Esophagus squamous epithelium (tissue), 5 donors: ENCODE measurements around the gene SNX9. TPM values are rescaled to one million over a fixed set of nuclear protein-coding genes. Genes with fewer than 3 reads are reported as not detected.

Source experiments
- DNase-seq: peaks from one replicate; lab custom pipeline; 2025; lab: John Stamatoyannopoulos, UW
- H3K27ac ChIP-seq, 4 donors: fragments of 200-600 bp; sonication (generic); one replicate each; pipeline ENCODE4 v1.5.1; 2016 to 2019; ENCODE audit warnings: mild to moderate bottlenecking in 1 of 4
- H3K27me3 ChIP-seq, 4 donors: fragments of 200-600 bp; sonication (generic); 1 replicate in 3 of 4; 2 replicates in 1 of 4; pipeline versions ENCODE4 v1.5.1 to v1.6.0; 2017 to 2021; ENCODE audit warnings: antibody characterized with exemption in 1 of 4
- H3K36me3 ChIP-seq, 3 donors: fragments of 200-600 bp; sonication (generic); one replicate each; pipeline ENCODE4 v1.5.1; 2016 to 2019
- H3K4me1 ChIP-seq, 3 donors: fragments of 200-600 bp; sonication (generic); one replicate each; pipeline ENCODE4 v1.5.1; 2017 to 2019
- H3K4me3 ChIP-seq, 4 donors: fragments of 200-600 bp; sonication (generic); 1 replicate in 3 of 4; 2 replicates in 1 of 4; pipeline ENCODE4 v1.5.1; 2016 to 2019; ENCODE audit warnings: mild to moderate bottlenecking in 2 of 4, moderate library complexity in 1 of 4
- H3K9me3 ChIP-seq, 3 donors: fragments of 200-600 bp; sonication (generic); one replicate each; pipeline ENCODE4 v1.5.1; 2016 to 2019
- POLR2A ChIP-seq, 4 donors: fragments of 450-650 bp; IDR thresholded peaks; one replicate each; pipeline ENCODE4 v1.6.1; 2017; ENCODE audit warnings: antibody characterized with exemption in 4 of 4, mild to moderate bottlenecking in 4 of 4, moderate library complexity in 3 of 4
- WGBS, 2 donors: methylation state at CpG; one replicate each; pipeline ENCODE4 v1.1.5; 2018; 5-methylcytosine and 5-hydroxymethylcytosine counted together
- intact Hi-C: fragments of 100-400 bp; cut with DNase I; formaldehyde crosslinking; loops from one replicate; pipeline ENCODE4 v1.15.0; 2022
- total RNA-seq, 4 donors: library from RNA; depleted of rRNA; stranded (reverse); fragments of >200 nt; gene quantifications; one replicate each; pipeline ENCODE4 v1.1.0, GENCODE V29; 2016
- TF ChIP-seq, protein P1 (sequence below), 6 experiments: fragments of 450-650 bp in 4 of 6; fragments of 200-600 bp in 2 of 6; sonication (generic) in 2 of 6; IDR thresholded peaks; one replicate each; pipeline ENCODE4 v1.5.1; 2016 to 2019; ENCODE audit warnings: antibody characterized with exemption in 6 of 6, mild to moderate bottlenecking in 4 of 6, moderate library complexity in 4 of 6
- donor health status: DM: yes; HTN: yes; CAD: no.

The SNX9 gene
- total RNA-seq, 4 donors from 2014 or later = 19.9 to 39.9 (median 33.5) TPM

DNA sequence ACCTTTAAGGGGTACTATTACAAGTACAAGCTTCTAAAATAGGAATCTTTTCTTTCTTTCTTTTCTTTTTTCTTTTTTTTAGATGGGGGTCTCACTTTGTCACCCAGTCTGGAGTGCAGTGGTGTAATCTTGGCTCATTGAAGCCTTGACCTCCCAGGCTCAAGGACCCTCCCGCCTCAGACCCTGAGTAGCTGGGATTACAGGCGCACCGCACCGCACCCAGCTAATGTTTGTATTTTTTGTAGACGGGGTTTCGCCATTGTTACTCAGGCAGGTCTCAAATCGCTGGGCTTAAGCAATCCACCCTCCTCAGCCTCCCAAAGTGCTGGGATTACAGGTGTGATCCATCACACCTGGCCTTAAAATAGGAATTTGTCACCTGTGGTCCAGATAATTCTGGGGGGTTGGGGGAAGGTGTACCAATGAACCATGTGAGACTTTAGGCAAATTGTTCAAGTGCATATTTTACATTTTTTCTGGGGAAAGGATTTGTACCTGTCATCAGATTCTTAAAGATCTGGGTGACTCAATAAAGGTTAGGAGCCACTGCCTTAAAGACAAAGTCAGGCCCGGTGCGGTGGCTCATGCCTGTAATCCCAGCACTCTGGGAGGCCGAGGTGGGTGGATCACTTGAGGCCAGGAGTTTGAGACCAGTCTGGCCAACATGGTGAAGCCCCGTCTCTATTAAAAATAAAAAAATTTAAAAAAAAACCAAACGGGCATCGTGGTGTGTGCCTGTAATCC lies 139.0 kb downstream of the SNX9 start:
- DNase-seq = no peak
- H3K4me3 ChIP-seq = no peak overlapping the region
- WGBS, 2 donors = 49 to 68% methylated on average over 13 of the region's 13 CpGs
- H3K36me3 ChIP-seq = no peaks in the 10 kb centered on the region
- peaks cover 0 to 28% (median 0%) of the 10 kb centered on the region in 3 donors for H3K4me1 ChIP-seq
- peaks cover 0 to 28% (median 15%) of the 10 kb centered on the region in 3 donors for H3K9me3 ChIP-seq
- no peak for TF ChIP-seq POLR2A (IDR thresholded peaks at IDR 0.05)
- TF ChIP-seq, protein P1, sequence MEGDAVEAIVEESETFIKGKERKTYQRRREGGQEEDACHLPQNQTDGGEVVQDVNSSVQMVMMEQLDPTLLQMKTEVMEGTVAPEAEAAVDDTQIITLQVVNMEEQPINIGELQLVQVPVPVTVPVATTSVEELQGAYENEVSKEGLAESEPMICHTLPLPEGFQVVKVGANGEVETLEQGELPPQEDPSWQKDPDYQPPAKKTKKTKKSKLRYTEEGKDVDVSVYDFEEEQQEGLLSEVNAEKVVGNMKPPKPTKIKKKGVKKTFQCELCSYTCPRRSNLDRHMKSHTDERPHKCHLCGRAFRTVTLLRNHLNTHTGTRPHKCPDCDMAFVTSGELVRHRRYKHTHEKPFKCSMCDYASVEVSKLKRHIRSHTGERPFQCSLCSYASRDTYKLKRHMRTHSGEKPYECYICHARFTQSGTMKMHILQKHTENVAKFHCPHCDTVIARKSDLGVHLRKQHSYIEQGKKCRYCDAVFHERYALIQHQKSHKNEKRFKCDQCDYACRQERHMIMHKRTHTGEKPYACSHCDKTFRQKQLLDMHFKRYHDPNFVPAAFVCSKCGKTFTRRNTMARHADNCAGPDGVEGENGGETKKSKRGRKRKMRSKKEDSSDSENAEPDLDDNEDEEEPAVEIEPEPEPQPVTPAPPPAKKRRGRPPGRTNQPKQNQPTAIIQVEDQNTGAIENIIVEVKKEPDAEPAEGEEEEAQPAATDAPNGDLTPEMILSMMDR (IDR thresholded peaks at IDR 0.05) = no peak
- no peaks in the 10 kb centered on the region for H3K27me3 ChIP-seq
- H3K27ac ChIP-seq = no peak overlapping the region
- intact Hi-C loops = no loop called here

DNA sequence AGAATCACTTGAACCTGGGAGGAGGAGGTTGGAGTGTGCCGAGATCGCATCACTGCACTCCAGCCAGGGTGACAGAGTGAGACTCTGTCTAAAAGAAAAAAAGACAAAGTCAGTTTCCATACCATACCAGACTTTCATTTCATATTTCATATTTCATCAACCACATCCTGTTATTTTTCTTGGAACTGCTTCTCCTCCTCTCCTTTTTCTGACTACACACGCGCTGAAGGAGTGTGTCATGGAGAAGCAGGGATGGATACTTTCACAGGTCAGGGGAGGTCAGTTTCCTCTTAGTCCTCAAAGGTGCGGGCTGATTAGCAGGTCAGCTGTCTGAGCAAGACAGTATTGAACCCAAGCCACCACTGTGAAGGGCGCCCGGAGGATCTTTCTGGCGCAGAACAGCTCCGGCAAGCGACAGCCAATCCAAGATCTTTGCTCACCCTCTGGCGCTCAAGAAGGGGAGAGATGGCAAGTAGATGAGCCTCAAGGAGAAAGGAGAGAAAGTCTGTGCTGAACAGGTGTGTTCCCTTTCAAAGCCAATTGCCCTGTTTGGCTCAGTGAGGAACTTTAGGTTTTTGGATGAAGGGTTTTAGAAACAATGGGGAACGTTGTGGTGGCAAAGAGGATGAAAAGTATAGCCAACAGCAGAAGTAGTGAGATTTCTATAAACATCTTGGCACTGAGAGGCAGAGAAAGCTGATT lies 139.7 kb downstream of the SNX9 start:
- H3K27ac ChIP-seq = no peak overlapping the region
- no peak for TF ChIP-seq POLR2A (IDR thresholded peaks at IDR 0.05)
- TF ChIP-seq, protein P1 (IDR thresholded peaks at IDR 0.05) = no peak
- H3K9me3 ChIP-seq = peaks cover 0 to 24% (median 13%) of the 10 kb centered on the region in 3 donors
- no peaks in the 10 kb centered on the region for H3K27me3 ChIP-seq
- no peak overlapping the region for H3K4me3 ChIP-seq
- peaks cover 0 to 28% (median 0%) of the 10 kb centered on the region in 3 donors for H3K4me1 ChIP-seq
- 55 to 67% methylated on average over 7 to 9 of the region's 12 CpGs for WGBS, 2 donors
- no peak for DNase-seq
- no peaks in the 10 kb centered on the region for H3K36me3 ChIP-seq
- intact Hi-C loops = no loop called here

DNA sequence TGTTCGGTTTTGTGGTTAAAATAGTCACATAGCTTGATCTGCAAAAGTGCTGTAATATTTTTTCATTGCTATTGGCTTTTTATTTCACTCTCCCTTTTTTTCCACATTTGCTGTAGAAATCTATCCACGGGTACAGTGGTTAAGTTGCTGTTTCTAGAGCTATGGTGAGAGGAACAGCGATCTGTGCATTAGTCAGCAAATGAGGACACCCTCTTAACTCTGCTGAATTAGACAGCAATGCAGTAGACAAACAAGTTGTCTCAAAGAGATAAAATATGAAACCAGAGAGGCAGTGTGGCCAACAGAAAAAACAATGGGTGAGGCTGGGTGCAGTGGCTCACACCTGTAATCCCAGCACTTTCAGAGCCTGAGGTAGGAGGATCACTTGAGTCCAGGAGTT lies 141.1 kb downstream of the SNX9 start:
- Histone ChIP-seq H3K27ac (no peak overlapping the region), H3K4me1 (peaks cover 0 to 33% (median 0%) of the 10 kb centered on the region in 3 donors), H3K27me3 (no peaks in the 10 kb centered on the region), H3K9me3 (peaks cover 0 to 11% (median 0%) of the 10 kb centered on the region in 3 donors), H3K36me3 (no peaks in the 10 kb centered on the region), H3K4me3 (no peak overlapping the region)
- TF ChIP-seq POLR2A (IDR thresholded peaks at IDR 0.05) = no peak
- no peak for DNase-seq
- intact Hi-C loops = no loop called here
- 55 to 77% methylated on average over 3 of the region's 3 CpGs for WGBS, 2 donors

DNA sequence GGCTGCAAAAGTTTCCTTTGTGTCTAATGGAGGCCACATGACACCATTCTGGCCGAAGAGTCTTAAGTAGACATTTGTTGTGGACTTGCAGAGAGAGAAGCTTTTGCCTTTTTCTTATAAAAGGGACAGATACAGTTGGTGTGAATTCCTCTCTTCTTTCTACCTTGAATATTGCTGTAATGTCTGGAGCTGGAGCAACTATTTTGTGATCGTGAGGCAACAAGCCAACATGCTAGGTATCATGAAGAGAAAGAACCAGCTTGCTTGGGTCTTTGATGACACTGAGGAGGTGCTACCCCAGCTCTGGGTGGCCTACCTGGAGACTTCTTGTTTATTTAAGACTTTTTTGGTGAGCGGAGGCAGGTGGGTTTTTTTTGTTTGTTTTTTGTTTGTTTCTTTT lies 142.3 kb downstream of the SNX9 start:
- Histone ChIP-seq H3K4me1 (peaks cover 0 to 39% (median 4%) of the 10 kb centered on the region in 3 donors), H3K27me3 (no peaks in the 10 kb centered on the region), H3K36me3 (no peaks in the 10 kb centered on the region), H3K9me3 (no peaks in the 10 kb centered on the region), H3K27ac (no peak overlapping the region), H3K4me3 (no peak overlapping the region)
- no peak for TF ChIP-seq POLR2A (IDR thresholded peaks at IDR 0.05)
- TF ChIP-seq, protein P1 (IDR thresholded peaks at IDR 0.05) = no peak
- intact Hi-C loops = no loop called here
- 96 to 97% methylated on average over 3 of the region's 3 CpGs for WGBS, 2 donors
- DNase-seq = no peak

DNA sequence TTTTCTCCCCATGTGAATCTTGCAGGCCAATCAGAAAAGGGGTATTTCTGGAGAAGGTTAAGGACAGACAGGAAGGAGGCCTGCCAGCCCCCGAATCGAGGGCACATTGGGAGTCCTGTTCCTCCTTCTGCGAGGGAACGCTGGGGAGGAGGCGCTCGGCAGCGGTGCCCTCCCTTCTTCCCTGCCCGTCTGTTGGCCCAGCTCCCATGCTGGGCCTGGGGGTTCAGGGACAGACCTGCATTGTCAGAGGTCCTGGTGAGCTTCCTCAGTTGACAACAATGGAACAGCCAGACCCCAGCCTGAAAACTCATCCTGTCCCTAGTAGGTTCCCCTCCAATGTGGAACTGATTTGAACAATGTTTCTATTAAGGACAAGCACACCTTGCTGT lies 143.5 kb downstream of the SNX9 start:
- Histone ChIP-seq H3K9me3 (no peaks in the 10 kb centered on the region), H3K27ac (no peak overlapping the region), H3K4me1 (peaks cover 0 to 34% (median 4%) of the 10 kb centered on the region in 3 donors), H3K4me3 (no peak overlapping the region), H3K36me3 (no peaks in the 10 kb centered on the region), H3K27me3 (no peaks in the 10 kb centered on the region)
- 79 to 89% methylated on average over 2 to 8 of the region's 8 CpGs for WGBS, 2 donors
- DNase-seq = no peak
- TF ChIP-seq POLR2A (IDR thresholded peaks at IDR 0.05) = no peak
- intact Hi-C loops = no loop called here

DNA sequence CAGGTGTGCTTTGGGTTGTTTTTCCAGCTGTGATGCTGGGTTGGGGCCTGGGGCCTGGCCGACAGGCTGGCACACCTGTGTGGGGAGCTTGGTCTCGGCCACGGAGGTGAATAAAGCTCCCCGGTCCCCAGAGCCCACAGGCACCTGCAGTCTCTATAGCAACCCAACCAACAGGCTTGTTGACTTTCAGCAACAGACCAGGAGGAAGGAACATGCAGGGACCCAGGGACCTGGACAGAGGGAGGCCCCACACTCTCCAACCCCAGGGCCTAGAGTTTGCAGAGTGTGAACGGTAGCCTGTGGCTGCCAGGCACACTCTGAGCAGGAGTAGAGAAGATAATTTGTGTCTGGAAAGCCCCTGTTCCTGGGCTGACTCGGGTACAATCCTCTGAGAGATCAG lies 144.0 kb downstream of the SNX9 start:
- Histone ChIP-seq H3K9me3 (no peaks in the 10 kb centered on the region), H3K27me3 (no peaks in the 10 kb centered on the region), H3K36me3 (no peaks in the 10 kb centered on the region), H3K4me3 (no peak overlapping the region), H3K4me1 (peaks cover 0 to 29% (median 4%) of the 10 kb centered on the region in 3 donors), H3K27ac (no peak overlapping the region)
- 54 to 55% methylated on average over 3 to 6 of the region's 6 CpGs for WGBS, 2 donors
- intact Hi-C loops = no loop called here
- TF ChIP-seq, protein P1 (IDR thresholded peaks at IDR 0.05) = no peak
- TF ChIP-seq POLR2A (IDR thresholded peaks at IDR 0.05) = no peak
- DNase-seq = no peak
